H1 (cell line): ENCODE measurements around the gene PTPRT. TPM values are rescaled to one million over a fixed set of nuclear protein-coding genes. Genes with fewer than 3 reads are reported as not detected.

ENCODE experiments used
- CTCF ChIA-PET: fragments of 300-600 bp; sonication (Branson Sonifier 250); formaldehyde crosslinking; loops from one replicate; lab custom pipeline; 2021; ENCODE audit not compliant: partially characterized antibody; lab: Charles Lee
- POLR2A ChIA-PET: fragments of 300-600 bp; sonication (Branson Sonifier 250); formaldehyde crosslinking; loops from one replicate; lab custom pipeline; 2021; ENCODE audit warnings: inconsistent platforms; ENCODE audit not compliant: partially characterized antibody; lab: Charles Lee
- DNase-seq, 2 experiments: peaks; one replicate each; pipeline versions ENCODE4 v3.0.0 to v3.0.0-alpha.2; 2010 to 2022; ENCODE audit warnings: low spot score in 2 of 2, low read depth in 1 of 2, mixed read lengths in 1 of 2
- FAIRE-seq: peaks from 2 replicates; lab custom pipeline; 2011; peaks lifted over from hg19 to GRCh38; lab: Jason Lieb, UNC
- H2AFZ ChIP-seq: 2 replicates; pipeline ENCODE4 v1.8.1; 2012; ENCODE audit warnings: low read length, inconsistent platforms
- H2AK5ac ChIP-seq: 2 replicates; pipeline ENCODE4 v1.6.1; 2013; ENCODE audit warnings: low read depth, low read length
- H2BK120ac ChIP-seq: replicated peaks from 2 replicates; pipeline ENCODE3; 2013; ENCODE audit warnings: low read depth, low read length, inconsistent platforms
- H2BK12ac ChIP-seq: 2 replicates; pipeline ENCODE4 v1.6.1; 2013; ENCODE audit warnings: low read depth, low read length
- H2BK15ac ChIP-seq: 2 replicates; pipeline ENCODE4 v1.6.1; 2013; ENCODE audit warnings: low read length
- H2BK20ac ChIP-seq: 2 replicates; pipeline ENCODE4 v1.6.1; 2013; ENCODE audit warnings: low read length
- H2BK5ac ChIP-seq: 2 replicates; pipeline ENCODE4 v1.6.1; 2013; ENCODE audit warnings: low read depth, low read length
- H3K14ac ChIP-seq: 2 replicates; pipeline ENCODE4 v1.6.1; 2013; ENCODE audit warnings: inconsistent platforms; ENCODE audit not compliant: insufficient read length
- H3K18ac ChIP-seq: 2 replicates; pipeline ENCODE4 v1.6.1; 2013; ENCODE audit warnings: low read length; ENCODE audit errors: extremely low read depth
- H3K23ac ChIP-seq: 2 replicates; pipeline ENCODE4 v1.6.1; 2013; ENCODE audit warnings: inconsistent platforms; ENCODE audit not compliant: insufficient read length
- H3K23me2 ChIP-seq: 2 replicates; pipeline ENCODE4 v1.6.1; 2013; ENCODE audit warnings: low read depth, low read length
- H3K27ac ChIP-seq: 2 replicates; pipeline ENCODE4 v1.6.1; 2011; ENCODE audit warnings: low read depth, low read length, inconsistent platforms
- H3K27me3 ChIP-seq, 4 experiments: replicated peaks in 1 of 4; 1 replicate in 1 of 4; 2 replicates in 3 of 4; pipeline versions ENCODE4 v1.6.1 to v1.8.1; 2011 to 2013; ENCODE audit warnings: low read length in 3 of 4, mild to moderate bottlenecking in 3 of 4, inconsistent platforms in 2 of 4, mixed read lengths in 2 of 4, moderate library complexity in 1 of 4; ENCODE audit not compliant: control insufficient read depth in 3 of 4, insufficient read depth in 3 of 4; ENCODE audit errors: extremely low read depth in 1 of 4
- H3K36me3 ChIP-seq, 4 experiments: 2 replicates each; pipeline versions ENCODE4 v1.6.1 to v1.8.1; 2011 to 2013; ENCODE audit warnings: mild to moderate bottlenecking in 4 of 4, low read length in 3 of 4, moderate library complexity in 2 of 4, control low read depth in 1 of 4, inconsistent platforms in 1 of 4; ENCODE audit not compliant: insufficient read depth in 4 of 4, control insufficient read depth in 2 of 4
- H3K4ac ChIP-seq: replicated peaks from 2 replicates; pipeline ENCODE3; 2013; ENCODE audit warnings: low read length, low read depth, mixed read lengths, inconsistent platforms; ENCODE audit not compliant: insufficient read length
- H3K4me1 ChIP-seq, 4 experiments: replicated peaks in 1 of 4; 1 replicate in 1 of 4; 2 replicates in 3 of 4; pipeline versions ENCODE4 v1.6.1 to v1.8.1; 2011 to 2013; ENCODE audit warnings: low read length in 3 of 4, inconsistent platforms in 2 of 4, mixed read lengths in 1 of 4; ENCODE audit not compliant: insufficient read depth in 4 of 4, control insufficient read depth in 3 of 4
- H3K4me2 ChIP-seq, 2 experiments: 2 replicates each; pipeline versions ENCODE4 v1.6.1 to v1.8.1; 2011 to 2013; ENCODE audit warnings: low read depth in 2 of 2, low read length in 2 of 2, control low read depth in 1 of 2, inconsistent platforms in 1 of 2, mild to moderate bottlenecking in 1 of 2; ENCODE audit not compliant: insufficient read depth in 1 of 2
- H3K4me3 ChIP-seq, 4 experiments: fragments of 200-600, 300-600 bp in 1 of 4; sonication (generic), shearing (Covaris generic), sonication (Bioruptor Twin) in 1 of 4; 2 replicates each; pipeline versions ENCODE4 v1.5.1 to v1.8.1; 2011 to 2016; ENCODE audit warnings: low read length in 4 of 4, low read depth in 3 of 4, control low read depth in 2 of 4, inconsistent platforms in 2 of 4, mild to moderate bottlenecking in 2 of 4, mixed read lengths in 1 of 4, moderate library complexity in 1 of 4; ENCODE audit not compliant: insufficient read depth in 2 of 4; ENCODE audit errors: extremely low read depth in 1 of 4
- H3K56ac ChIP-seq: replicated peaks from 2 replicates; pipeline ENCODE3; 2013; ENCODE audit warnings: low read depth, mild to moderate bottlenecking, mixed read lengths, low read length, inconsistent platforms; ENCODE audit not compliant: insufficient read length
- H3K79me1 ChIP-seq: 2 replicates; pipeline ENCODE4 v1.6.1; 2013; ENCODE audit warnings: low read depth, low read length, control low read depth
- H3K79me2 ChIP-seq, 2 experiments: 2 replicates each; pipeline versions ENCODE4 v1.6.1 to v1.8.1; 2012 to 2013; ENCODE audit warnings: low read length in 2 of 2, mild to moderate bottlenecking in 2 of 2, inconsistent platforms in 1 of 2; ENCODE audit not compliant: insufficient read depth in 2 of 2, control insufficient read depth in 1 of 2
- H3K9ac ChIP-seq, 4 experiments: replicated peaks in 1 of 4; 1 replicate in 1 of 4; 2 replicates in 3 of 4; pipeline versions ENCODE4 v1.6.1 to v1.8.1; 2011 to 2013; ENCODE audit warnings: low read depth in 3 of 4, low read length in 3 of 4, control low read depth in 2 of 4, mild to moderate bottlenecking in 2 of 4, moderate library complexity in 2 of 4, inconsistent platforms in 1 of 4; ENCODE audit errors: extremely low read depth in 1 of 4
- H3K9me3 ChIP-seq, 2 experiments: 2 replicates each; pipeline versions ENCODE4 v1.6.1 to v1.8.1; 2012 to 2013; ENCODE audit warnings: mild to moderate bottlenecking in 2 of 2, moderate library complexity in 2 of 2, control low read depth in 1 of 2, inconsistent platforms in 1 of 2, low read depth in 1 of 2, low read length in 1 of 2, mixed read lengths in 1 of 2; ENCODE audit not compliant: insufficient read depth in 2 of 2
- H4K20me1 ChIP-seq, 2 experiments: replicated peaks in 1 of 2; 2 replicates each; pipeline versions ENCODE3 to v1.8.1; 2011 to 2013; ENCODE audit warnings: inconsistent platforms in 2 of 2, low read length in 2 of 2, mild to moderate bottlenecking in 1 of 2; ENCODE audit not compliant: insufficient read depth in 2 of 2, control insufficient read depth in 1 of 2
- H4K5ac ChIP-seq: 2 replicates; pipeline ENCODE4 v1.6.1; 2013; ENCODE audit warnings: low read length, low read depth, mixed read lengths, inconsistent platforms; ENCODE audit not compliant: insufficient read length
- H4K8ac ChIP-seq: 2 replicates; pipeline ENCODE4 v1.8.0; 2013; ENCODE audit warnings: mild to moderate bottlenecking, moderate library complexity, low read length, inconsistent platforms; ENCODE audit not compliant: insufficient read depth; ENCODE audit errors: extremely low read depth
- H4K91ac ChIP-seq: replicated peaks from 2 replicates; pipeline ENCODE3; 2013; ENCODE audit warnings: low read length, mixed read lengths, inconsistent platforms; ENCODE audit not compliant: insufficient read length
- CTBP2 ChIP-seq: IDR thresholded peaks from 2 replicates; pipeline ENCODE4 v1.7.0; 2011; ENCODE audit warnings: borderline replicate concordance, mild to moderate bottlenecking, moderate library complexity, mixed read lengths, low read length; ENCODE audit not compliant: insufficient read depth, insufficient read length
- WGBS, 2 experiments: shearing (Covaris generic) in 1 of 2; methylation state at CpG; one replicate each; pipeline versions ENCODE4 v1.1.6 to v1.1.7; 2013 to 2015; ENCODE audit warnings: low lambda C conversion rate in 2 of 2, mixed read lengths in 2 of 2, inconsistent platforms in 1 of 2, low coverage in 1 of 2, missing lambda C conversion rate in 1 of 2; ENCODE audit not compliant: insufficient replicate concordance in 2 of 2, insufficient coverage in 1 of 2, insufficient read length in 1 of 2; ENCODE audit errors: extremely low coverage in 1 of 2, missing lambda C conversion rate in 1 of 2; 5-methylcytosine and 5-hydroxymethylcytosine counted together
- polyA plus RNA-seq, 7 experiments: library from polyadenylated mRNA; depleted of rRNA in 3 of 7; stranded (reverse) in 5 of 7; unstranded in 2 of 7; fragments of >200 nt in 5 of 7; fragments of 200-250 nt in 2 of 7; gene quantifications; 1 replicate in 5 of 7; 2 replicates in 1 of 7; 4 replicates in 1 of 7; pipeline versions ENCODE4 v1.2.1 to v1.2.3, GENCODE V29; 2011 to 2013; ENCODE audit warnings: missing spikeins in 2 of 7, mixed read lengths in 2 of 7
- total RNA-seq: library from RNA; stranded (reverse); fragmentation: NEBNext Ultra II Directional; extraction: Animal tissue kit (Norgen Biotek cat#: 25700); gene quantifications from 2 replicates; pipeline ENCODE4 v1.2.1, GENCODE V29; 2021

The PTPRT gene
- total and polyA plus RNA-seq, 2 of the 8 experiments (the other 6 are each of a cell fraction or from before 2014, with no cell fraction given), result 0.33 to 1.8 TPM

GRCh38 chr20:42281801-42282200, 907.9 kb downstream of the PTPRT start:
- Histone ChIP-seq H2BK5ac (no peak overlapping the region), H3K27ac (no peak overlapping the region), H3K56ac (no peak overlapping the region), H4K91ac (no peak overlapping the region), H3K27me3 (no peaks in the 10 kb centered on the region), H3K9ac (no peak overlapping the region), H2BK12ac (no peak overlapping the region), H3K14ac (no peak overlapping the region), H3K23me2 (no peaks in the 10 kb centered on the region), H2BK120ac (no peak overlapping the region), H3K4me2 (no peak overlapping the region), H3K36me3 (no peaks in the 10 kb centered on the region), H3K18ac (no peak overlapping the region), H3K4ac (no peak overlapping the region), H4K8ac (no peak overlapping the region), H3K79me1 (no peaks in the 10 kb centered on the region), H2BK15ac (no peak overlapping the region), H4K5ac (no peak overlapping the region), H2AFZ (no peak overlapping the region), H3K4me3 (no peak overlapping the region), H2BK20ac (no peak overlapping the region), H3K9me3 (no peaks in the 10 kb centered on the region), H2AK5ac (no peak overlapping the region), H3K4me1 (no peaks in the 10 kb centered on the region; a peak in 1 of 7 replicates), H3K79me2 (no peaks in the 10 kb centered on the region), H3K23ac (no peak overlapping the region), H4K20me1 (no peaks in the 10 kb centered on the region)
- DNase-seq (no peak), FAIRE-seq (no peak)
- WGBS, 2 experiments, result 94% methylated on average over 4 of the region's 4 CpGs; no CpG with 5 or more reads in 1 of the 2 experiments
- no peak for TF ChIP-seq CTBP2
- POLR2A ChIA-PET, result no interaction called here
- CTCF ChIA-PET, result interaction anchor here (1.1 kb wide), 1 partner anchor 920 kb away, joined by 3 read pairs; no protein-coding TSS in a partner anchor
